ENCODE measurements around the gene SIM1.

The SIM1 gene

DNA sequence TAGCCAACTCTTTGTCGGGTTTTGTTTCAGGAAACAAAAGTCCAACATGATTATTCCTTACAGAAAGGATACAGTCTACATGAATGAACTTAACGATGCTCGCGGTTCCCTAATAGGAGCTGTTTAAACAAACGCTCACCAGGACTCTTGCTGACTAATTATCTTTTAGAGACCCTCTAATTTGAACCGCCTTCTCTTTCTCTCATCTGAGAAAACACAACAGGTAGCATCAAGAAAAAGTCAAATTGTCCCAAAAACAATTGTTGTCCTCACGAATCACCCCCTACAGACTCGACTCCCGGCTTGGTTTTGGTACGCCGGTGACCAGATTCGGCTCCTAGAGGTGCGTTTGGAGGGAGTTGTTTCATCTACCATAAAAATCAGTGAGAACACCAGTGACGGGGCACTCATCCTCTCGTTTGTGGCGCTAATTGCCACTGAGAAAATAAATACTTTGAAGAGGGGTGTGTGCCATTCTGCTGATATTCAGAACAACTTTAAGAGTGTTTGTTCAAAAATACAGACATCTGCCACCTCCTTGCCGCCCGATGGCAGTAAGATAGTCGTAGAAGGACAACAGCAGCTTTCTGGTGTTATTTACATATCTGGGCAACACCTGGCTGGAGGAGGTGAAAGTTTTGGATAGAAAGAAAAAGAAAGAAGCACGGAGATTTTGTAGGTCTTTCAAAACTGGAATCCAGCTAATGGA is 1.1 kb upstream of the SIM1 start:
- H3K4me3 ChIP-seq (ENCODE audit: low read length), result no peak overlapping the region
- no peak for DNase-seq (ENCODE audit: low read depth)
- TF ChIP-seq, protein P1, sequence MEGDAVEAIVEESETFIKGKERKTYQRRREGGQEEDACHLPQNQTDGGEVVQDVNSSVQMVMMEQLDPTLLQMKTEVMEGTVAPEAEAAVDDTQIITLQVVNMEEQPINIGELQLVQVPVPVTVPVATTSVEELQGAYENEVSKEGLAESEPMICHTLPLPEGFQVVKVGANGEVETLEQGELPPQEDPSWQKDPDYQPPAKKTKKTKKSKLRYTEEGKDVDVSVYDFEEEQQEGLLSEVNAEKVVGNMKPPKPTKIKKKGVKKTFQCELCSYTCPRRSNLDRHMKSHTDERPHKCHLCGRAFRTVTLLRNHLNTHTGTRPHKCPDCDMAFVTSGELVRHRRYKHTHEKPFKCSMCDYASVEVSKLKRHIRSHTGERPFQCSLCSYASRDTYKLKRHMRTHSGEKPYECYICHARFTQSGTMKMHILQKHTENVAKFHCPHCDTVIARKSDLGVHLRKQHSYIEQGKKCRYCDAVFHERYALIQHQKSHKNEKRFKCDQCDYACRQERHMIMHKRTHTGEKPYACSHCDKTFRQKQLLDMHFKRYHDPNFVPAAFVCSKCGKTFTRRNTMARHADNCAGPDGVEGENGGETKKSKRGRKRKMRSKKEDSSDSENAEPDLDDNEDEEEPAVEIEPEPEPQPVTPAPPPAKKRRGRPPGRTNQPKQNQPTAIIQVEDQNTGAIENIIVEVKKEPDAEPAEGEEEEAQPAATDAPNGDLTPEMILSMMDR (conservative IDR thresholded peaks at IDR 0.05; ENCODE audit: low read depth, low read length), result no peak

GRCh38 chr6:100464162-100464851 is 414 bp downstream of the SIM1 start:
- DNase-seq (ENCODE audit: low read depth), result no peak
- TF ChIP-seq, protein P1 (conservative IDR thresholded peaks at IDR 0.05; ENCODE audit: low read depth, low read length), result no peak
- peak overlapping the region; percentile 34 for H3K4me3 ChIP-seq (ENCODE audit: low read length)

GRCh38 chr6:100463630-100464161 is 1.0 kb downstream of the SIM1 start:
- no peak for DNase-seq (ENCODE audit: low read depth)
- TF ChIP-seq, protein P1 (conservative IDR thresholded peaks at IDR 0.05; ENCODE audit: low read depth, low read length), result no peak
- H3K4me3 ChIP-seq (ENCODE audit: low read length), result no peak overlapping the region

- H3K4me3 ChIP-seq (ENCODE audit: low read length), result no peak overlapping the region
- TF ChIP-seq, protein P1 (conservative IDR thresholded peaks at IDR 0.05; ENCODE audit: low read depth, low read length), result no peak
- DNase-seq (ENCODE audit: low read depth), result no peak
Measured at GRCh38 chr6:100462706-100463629, 1.8 kb downstream of the SIM1 start.

- H3K4me3 ChIP-seq (ENCODE audit: low read length), result no peak overlapping the region
- TF ChIP-seq, protein P1 (conservative IDR thresholded peaks at IDR 0.05; ENCODE audit: low read depth, low read length), result no peak
- DNase-seq (ENCODE audit: low read depth), result no peak
Measured at GRCh38 chr6:100461917-100462705, 2.6 kb downstream of the SIM1 start.

GRCh38 chr6:100461278-100461916 is 3.3 kb downstream of the SIM1 start:
- no peak for DNase-seq (ENCODE audit: low read depth)
- TF ChIP-seq, protein P1 (conservative IDR thresholded peaks at IDR 0.05; ENCODE audit: low read depth, low read length), result no peak

More at GRCh38 chr6:100461278-100461916, 3.3 kb downstream of the SIM1 start:
- no peak overlapping the region for H3K4me3 ChIP-seq (ENCODE audit: low read length)

Measured in retinal pigment epithelial cell (primary cell).